ENCODE measurements around the gene WASHC4.
"Not testable (repeated sequence)": the region's sequence is repeated elsewhere in the genome, so short reads cannot be mapped to it uniquely, and the experiment has no call there.

The WASHC4 gene

GRCh38 chr12:105162174-105162573 lies 54.6 kb downstream of the WASHC4 start:
- no peaks in the 10 kb centered on the region for H3K27me3 ChIP-seq (replicated peaks; ENCODE audit: control insufficient read depth, insufficient read depth, low read length, poor library complexity, severe bottlenecking)
- H3K36me3 ChIP-seq (ENCODE audit: control insufficient read depth, insufficient read depth, low read length): peaks cover 65% of the 10 kb centered on the region
- H3K4me1 ChIP-seq (ENCODE audit: control insufficient read depth, insufficient read depth, low read length, poor library complexity, severe bottlenecking): no peaks in the 10 kb centered on the region
- H3K4me3 ChIP-seq (ENCODE audit: insufficient read depth, low read depth, low read length, poor library complexity, severe bottlenecking): no peak overlapping the region
- H3K9me3 ChIP-seq (ENCODE audit: control insufficient read depth, low read length): no peaks in the 10 kb centered on the region
- no peak for DNase-seq
- no peak overlapping the region for H3K27ac ChIP-seq (ENCODE audit: insufficient read depth, low read length, poor library complexity, severe bottlenecking)

GRCh38 chr12:105164068-105164467 lies 56.5 kb downstream of the WASHC4 start:
- Histone ChIP-seq H3K4me3 (ENCODE audit: insufficient read depth, low read depth, low read length, poor library complexity, severe bottlenecking) (no peak overlapping the region), H3K27me3 (replicated peaks; ENCODE audit: control insufficient read depth, insufficient read depth, low read length, poor library complexity, severe bottlenecking) (no peaks in the 10 kb centered on the region), H3K4me1 (ENCODE audit: control insufficient read depth, insufficient read depth, low read length, poor library complexity, severe bottlenecking) (no peaks in the 10 kb centered on the region), H3K36me3 (ENCODE audit: control insufficient read depth, insufficient read depth, low read length) (peaks cover 61% of the 10 kb centered on the region), H3K27ac (ENCODE audit: insufficient read depth, low read length, poor library complexity, severe bottlenecking) (no peak overlapping the region), H3K9me3 (ENCODE audit: control insufficient read depth, low read length) (no peaks in the 10 kb centered on the region)
- no peak for DNase-seq

DNA sequence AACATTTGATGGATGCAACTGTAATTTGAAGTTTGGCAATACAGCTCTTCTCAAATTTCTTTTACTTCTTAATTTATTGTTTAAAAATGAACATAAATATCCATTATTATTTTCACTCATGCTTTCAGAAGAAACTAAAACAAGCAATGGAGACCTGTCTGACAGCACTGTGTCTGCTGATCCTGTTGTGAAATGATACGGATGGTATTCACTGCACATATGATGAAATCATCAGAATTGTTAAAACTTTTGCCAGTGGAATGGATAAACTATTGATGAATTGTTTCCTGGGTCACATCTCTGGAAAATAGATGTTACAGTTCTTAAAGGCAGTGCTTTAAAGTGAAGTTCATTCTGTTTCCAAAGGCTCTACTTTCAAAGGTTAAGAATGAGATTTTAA lies 59.2 kb downstream of the WASHC4 start:
- H3K9me3 ChIP-seq (ENCODE audit: control insufficient read depth, low read length): no peaks in the 10 kb centered on the region
- H3K27me3 ChIP-seq (replicated peaks; ENCODE audit: control insufficient read depth, insufficient read depth, low read length, poor library complexity, severe bottlenecking): no peaks in the 10 kb centered on the region
- peaks cover 60% of the 10 kb centered on the region for H3K36me3 ChIP-seq (ENCODE audit: control insufficient read depth, insufficient read depth, low read length)
- no peaks in the 10 kb centered on the region for H3K4me1 ChIP-seq (ENCODE audit: control insufficient read depth, insufficient read depth, low read length, poor library complexity, severe bottlenecking)
- no peak overlapping the region for H3K27ac ChIP-seq (ENCODE audit: insufficient read depth, low read length, poor library complexity, severe bottlenecking)
- no peak overlapping the region for H3K4me3 ChIP-seq (ENCODE audit: insufficient read depth, low read depth, low read length, poor library complexity, severe bottlenecking)
- no peak for DNase-seq

GRCh38 chr12:105167346-105167745 lies 59.8 kb downstream of the WASHC4 start:
- Histone ChIP-seq H3K27ac (ENCODE audit: insufficient read depth, low read length, poor library complexity, severe bottlenecking) (no peak overlapping the region), H3K27me3 (replicated peaks; ENCODE audit: control insufficient read depth, insufficient read depth, low read length, poor library complexity, severe bottlenecking) (no peaks in the 10 kb centered on the region), H3K4me3 (ENCODE audit: insufficient read depth, low read depth, low read length, poor library complexity, severe bottlenecking) (no peak overlapping the region), H3K9me3 (ENCODE audit: control insufficient read depth, low read length) (no peaks in the 10 kb centered on the region), H3K36me3 (ENCODE audit: control insufficient read depth, insufficient read depth, low read length) (peaks cover 55% of the 10 kb centered on the region), H3K4me1 (ENCODE audit: control insufficient read depth, insufficient read depth, low read length, poor library complexity, severe bottlenecking) (no peaks in the 10 kb centered on the region)
- no peak for DNase-seq

DNA sequence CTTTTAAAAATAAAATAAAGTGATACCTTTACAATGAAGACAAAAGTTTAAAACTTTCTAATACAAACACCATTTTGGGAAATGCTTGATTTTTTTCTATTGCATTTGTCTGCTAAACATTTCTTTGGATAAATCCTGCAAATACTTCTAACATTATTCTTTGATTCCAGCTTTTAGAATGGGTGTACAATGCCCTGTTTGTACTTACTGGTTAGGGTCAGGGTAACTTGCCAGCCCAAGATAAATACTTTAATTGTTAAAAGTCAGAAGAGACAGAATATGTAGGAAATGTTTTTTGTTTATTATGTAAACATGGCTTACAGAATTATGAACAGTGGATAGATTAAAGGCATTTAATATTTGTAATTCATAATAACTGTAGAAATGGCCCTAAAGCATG lies 60.5 kb downstream of the WASHC4 start:
- Histone ChIP-seq H3K27me3 (replicated peaks; ENCODE audit: control insufficient read depth, insufficient read depth, low read length, poor library complexity, severe bottlenecking) (no peaks in the 10 kb centered on the region), H3K9me3 (ENCODE audit: control insufficient read depth, low read length) (no peaks in the 10 kb centered on the region), H3K36me3 (ENCODE audit: control insufficient read depth, insufficient read depth, low read length) (peaks cover 49% of the 10 kb centered on the region), H3K27ac (ENCODE audit: insufficient read depth, low read length, poor library complexity, severe bottlenecking) (no peak overlapping the region), H3K4me1 (ENCODE audit: control insufficient read depth, insufficient read depth, low read length, poor library complexity, severe bottlenecking) (no peaks in the 10 kb centered on the region), H3K4me3 (ENCODE audit: insufficient read depth, low read depth, low read length, poor library complexity, severe bottlenecking) (no peak overlapping the region)
- DNase-seq: no peak

DNA sequence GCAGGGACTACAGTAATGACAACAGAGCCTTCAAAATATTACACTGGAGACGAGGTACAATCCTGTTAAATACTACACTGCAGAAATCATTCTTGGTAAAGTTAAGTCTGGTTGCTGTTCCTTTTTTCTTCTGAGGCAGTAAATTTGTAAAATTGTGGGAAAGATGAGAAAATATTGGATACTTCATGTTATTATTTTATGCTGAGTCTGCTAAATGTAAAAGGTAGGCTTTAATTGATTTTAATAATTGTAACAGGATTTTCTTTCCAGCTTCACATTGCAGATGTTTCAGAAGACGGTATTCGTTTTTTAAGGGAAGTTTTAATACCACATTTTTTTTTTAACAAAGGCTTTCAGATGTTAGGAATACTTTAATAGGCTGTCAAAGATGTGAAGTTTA lies 62.6 kb downstream of the WASHC4 start:
- Histone ChIP-seq H3K9me3 (ENCODE audit: control insufficient read depth, low read length) (no peaks in the 10 kb centered on the region), H3K27me3 (replicated peaks; ENCODE audit: control insufficient read depth, insufficient read depth, low read length, poor library complexity, severe bottlenecking) (no peaks in the 10 kb centered on the region), H3K4me3 (ENCODE audit: insufficient read depth, low read depth, low read length, poor library complexity, severe bottlenecking) (no peak overlapping the region), H3K4me1 (ENCODE audit: control insufficient read depth, insufficient read depth, low read length, poor library complexity, severe bottlenecking) (no peaks in the 10 kb centered on the region), H3K27ac (ENCODE audit: insufficient read depth, low read length, poor library complexity, severe bottlenecking) (no peak overlapping the region), H3K36me3 (ENCODE audit: control insufficient read depth, insufficient read depth, low read length) (peaks cover 38% of the 10 kb centered on the region)
- DNase-seq: no peak

DNA sequence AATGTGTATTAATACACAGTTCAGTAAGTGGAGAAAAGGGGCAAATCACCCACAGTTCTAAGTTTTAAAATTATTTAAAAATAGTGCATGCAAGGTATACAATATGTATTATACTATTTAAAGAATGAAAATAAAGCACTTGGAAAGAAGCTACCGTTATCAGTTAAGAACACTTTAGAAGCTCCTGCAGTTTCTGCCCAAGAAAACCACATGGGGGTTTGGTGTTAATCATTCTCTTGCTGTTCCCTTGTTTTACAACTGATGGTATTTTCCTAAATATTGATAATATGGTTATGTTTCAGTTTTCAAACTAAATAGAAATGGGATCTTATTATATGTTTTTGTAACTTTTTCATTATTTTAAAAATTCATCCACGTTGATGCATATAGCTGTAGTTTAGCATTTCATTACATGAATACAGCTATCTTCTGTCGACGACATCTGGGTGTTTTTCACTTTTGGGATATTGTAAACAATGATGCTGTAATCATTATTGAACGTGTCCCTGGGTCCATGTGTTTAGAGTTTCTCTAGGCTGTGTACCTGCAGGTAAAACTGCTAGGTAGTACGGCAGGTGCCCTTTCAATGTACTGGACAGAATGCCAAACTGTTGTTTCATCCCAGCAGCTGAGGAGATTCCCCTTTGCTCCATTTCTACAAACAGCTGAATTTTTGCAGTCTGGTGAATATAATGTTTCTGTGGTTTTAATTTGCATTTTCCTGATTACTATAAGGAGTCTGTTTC lies 64.3 kb downstream of the WASHC4 start:
- Histone ChIP-seq H3K36me3 (ENCODE audit: control insufficient read depth, insufficient read depth, low read length) (peaks cover 27% of the 10 kb centered on the region), H3K27me3 (replicated peaks; ENCODE audit: control insufficient read depth, insufficient read depth, low read length, poor library complexity, severe bottlenecking) (no peaks in the 10 kb centered on the region), H3K27ac (ENCODE audit: insufficient read depth, low read length, poor library complexity, severe bottlenecking) (no peak overlapping the region), H3K4me3 (ENCODE audit: insufficient read depth, low read depth, low read length, poor library complexity, severe bottlenecking) (no peak overlapping the region), H3K4me1 (ENCODE audit: control insufficient read depth, insufficient read depth, low read length, poor library complexity, severe bottlenecking) (no peaks in the 10 kb centered on the region), H3K9me3 (ENCODE audit: control insufficient read depth, low read length) (no peaks in the 10 kb centered on the region)
- DNase-seq: no peak

DNA sequence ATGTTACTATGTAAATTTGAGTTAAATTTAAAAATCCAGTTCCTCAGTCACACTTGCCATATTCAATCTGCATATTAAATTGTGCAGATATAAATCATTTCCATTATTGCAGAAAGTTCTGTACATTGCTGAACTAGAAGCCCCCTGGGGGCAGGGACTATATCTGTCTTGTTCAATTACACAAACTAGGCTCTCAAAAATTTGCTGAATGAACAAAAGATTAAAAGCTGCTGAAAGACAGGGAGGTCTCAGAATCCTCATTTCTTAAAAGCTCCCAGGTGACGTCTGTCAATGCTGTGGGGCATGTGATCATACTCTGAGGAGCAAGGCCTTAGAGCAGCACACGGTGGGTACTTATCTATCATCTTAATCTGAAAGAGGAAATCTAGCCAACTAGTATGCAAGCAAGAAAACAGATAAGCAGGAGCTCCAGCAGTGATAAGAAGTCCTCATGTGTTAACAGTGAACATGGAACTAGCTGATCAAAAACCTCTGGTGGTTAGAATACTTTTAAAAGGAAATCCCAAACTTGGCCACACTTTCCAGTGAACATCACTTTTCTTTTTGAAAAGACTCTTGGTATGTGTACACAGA lies 68.0 kb downstream of the WASHC4 start:
- Histone ChIP-seq H3K4me1 (ENCODE audit: control insufficient read depth, insufficient read depth, low read length, poor library complexity, severe bottlenecking) (no peaks in the 10 kb centered on the region), H3K27me3 (replicated peaks; ENCODE audit: control insufficient read depth, insufficient read depth, low read length, poor library complexity, severe bottlenecking) (no peaks in the 10 kb centered on the region), H3K27ac (ENCODE audit: insufficient read depth, low read length, poor library complexity, severe bottlenecking) (no peak overlapping the region), H3K36me3 (ENCODE audit: control insufficient read depth, insufficient read depth, low read length) (peaks cover 12% of the 10 kb centered on the region), H3K9me3 (ENCODE audit: control insufficient read depth, low read length) (no peaks in the 10 kb centered on the region), H3K4me3 (ENCODE audit: insufficient read depth, low read depth, low read length, poor library complexity, severe bottlenecking) (no peak overlapping the region)
- no peak for DNase-seq

DNA sequence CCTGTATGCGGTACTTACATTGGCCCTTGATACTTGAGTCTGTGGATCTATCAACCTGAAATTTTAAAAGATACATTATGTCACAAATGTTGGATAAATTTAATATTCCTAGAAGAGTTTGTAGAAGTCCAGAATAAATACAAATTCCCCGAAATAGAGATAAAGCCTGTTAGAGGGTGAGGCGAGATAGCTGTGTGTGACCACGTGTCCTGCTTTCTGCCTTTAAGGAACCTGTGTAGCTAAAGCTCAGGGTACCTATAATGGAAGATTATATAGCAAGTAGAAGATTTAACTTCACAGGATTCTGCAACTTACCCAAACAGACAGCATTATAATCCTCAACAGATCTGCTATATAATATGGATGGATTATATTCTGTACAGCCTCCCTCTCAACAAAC lies 69.7 kb downstream of the WASHC4 start:
- Histone ChIP-seq H3K27me3 (replicated peaks; ENCODE audit: control insufficient read depth, insufficient read depth, low read length, poor library complexity, severe bottlenecking) (no peaks in the 10 kb centered on the region), H3K4me3 (ENCODE audit: insufficient read depth, low read depth, low read length, poor library complexity, severe bottlenecking) (no peak overlapping the region), H3K9me3 (ENCODE audit: control insufficient read depth, low read length) (no peaks in the 10 kb centered on the region), H3K4me1 (ENCODE audit: control insufficient read depth, insufficient read depth, low read length, poor library complexity, severe bottlenecking) (no peaks in the 10 kb centered on the region), H3K27ac (ENCODE audit: insufficient read depth, low read length, poor library complexity, severe bottlenecking) (no peak overlapping the region), H3K36me3 (ENCODE audit: control insufficient read depth, insufficient read depth, low read length) (peaks cover 12% of the 10 kb centered on the region)
- no peak for DNase-seq

GRCh38 chr12:105179114-105179513 lies 71.6 kb downstream of the WASHC4 start:
- not testable (repeated sequence) for H3K4me3 ChIP-seq (ENCODE audit: insufficient read depth, low read depth, low read length, poor library complexity, severe bottlenecking); H3K4me1 ChIP-seq (ENCODE audit: control insufficient read depth, insufficient read depth, low read length, poor library complexity, severe bottlenecking); H3K36me3 ChIP-seq (ENCODE audit: control insufficient read depth, insufficient read depth, low read length); H3K27ac ChIP-seq (ENCODE audit: insufficient read depth, low read length, poor library complexity, severe bottlenecking); H3K9me3 ChIP-seq (ENCODE audit: control insufficient read depth, low read length); DNase-seq; H3K27me3 ChIP-seq (replicated peaks; ENCODE audit: control insufficient read depth, insufficient read depth, low read length, poor library complexity, severe bottlenecking)
